HepG2 (cell line): ENCODE data around the gene RPS6KB2. TPM values are rescaled to one million over a fixed set of nuclear protein-coding genes. Genes with fewer than 3 reads are reported as not detected.

Source experiments
- BRD4 ChIP-seq: sonication (generic); formaldehyde crosslinking; IDR thresholded peaks from 2 replicates; pipeline ENCODE4 v1.4.0; 2020; ENCODE audit warnings: missing genetic modification reagents
- CBX2 ChIP-seq, 2 experiments: fragments of 200-600 bp in 1 of 2; sonication (generic); formaldehyde crosslinking in 1 of 2; IDR thresholded peaks; 2 replicates each; pipeline versions ENCODE4 v1.7.0 to v1.8.1; 2018 to 2022; ENCODE audit warnings: low read depth in 2 of 2, low read length in 1 of 2, mild to moderate bottlenecking in 1 of 2, missing genetic modification reagents in 1 of 2
- DMAP1 ChIP-seq: IDR thresholded peaks from 2 replicates; pipeline ENCODE4 v1.6.1; 2016
- E2F1 ChIP-seq: sonication (generic); formaldehyde crosslinking; IDR thresholded peaks from 2 replicates; pipeline ENCODE4 v1.5.0; 2020; ENCODE audit warnings: missing genetic modification reagents
- GTF3A ChIP-seq: sonication (generic); formaldehyde crosslinking; conservative IDR thresholded peaks from 2 replicates; pipeline ENCODE4 v1.4.0; 2020; ENCODE audit warnings: mild to moderate bottlenecking, missing genetic modification reagents
- KAT7 ChIP-seq: IDR thresholded peaks from 2 replicates; pipeline ENCODE4 v1.6.1; 2018; ENCODE audit warnings: borderline replicate concordance, missing compliant biosample characterization
- NPAS2 ChIP-seq: sonication (generic); formaldehyde crosslinking; IDR thresholded peaks from 2 replicates; pipeline ENCODE4 v1.8.0; 2022; ENCODE audit warnings: mild to moderate bottlenecking, missing genetic modification reagents, borderline replicate concordance
- SP140L ChIP-seq: sonication (generic); formaldehyde crosslinking; IDR thresholded peaks from 2 replicates; pipeline ENCODE4 v1.4.0; 2020; ENCODE audit warnings: missing genetic modification reagents, borderline replicate concordance
- XRCC5 ChIP-seq: fragments of 200-400 bp; formaldehyde crosslinking; optimal IDR thresholded peaks from 2 replicates; pipeline ENCODE3; 2017; ENCODE audit warnings: mild to moderate bottlenecking, low read length
- ZBTB38 ChIP-seq: sonication (generic); formaldehyde crosslinking; IDR thresholded peaks from 2 replicates; pipeline ENCODE4 v1.5.1; 2020; ENCODE audit warnings: mild to moderate bottlenecking, missing genetic modification reagents
- ZBTB43 ChIP-seq: sonication (generic); formaldehyde crosslinking; conservative IDR thresholded peaks from 2 replicates; pipeline ENCODE4 v1.4.0; 2020; ENCODE audit warnings: missing genetic modification reagents
- ZBTB8A ChIP-seq: sonication (generic); formaldehyde crosslinking; IDR thresholded peaks from 2 replicates; pipeline ENCODE4 v1.4.0; 2020; ENCODE audit warnings: mild to moderate bottlenecking, low read depth, missing genetic modification reagents, borderline replicate concordance
- ZHX1 ChIP-seq: sonication (generic); formaldehyde crosslinking; IDR thresholded peaks from 2 replicates; pipeline ENCODE4 v1.8.1; 2022; ENCODE audit warnings: low read depth, mild to moderate bottlenecking, missing genetic modification reagents
- ZNF10 ChIP-seq: sonication (generic); formaldehyde crosslinking; IDR thresholded peaks from 2 replicates; pipeline ENCODE4 v1.4.0; 2020; ENCODE audit warnings: mild to moderate bottlenecking, low read depth, missing genetic modification reagents, borderline replicate concordance
- ZNF17 ChIP-seq: sonication (generic); formaldehyde crosslinking; IDR thresholded peaks from 2 replicates; pipeline ENCODE4 v1.5.0; 2020; ENCODE audit warnings: mild to moderate bottlenecking, missing genetic modification reagents
- ZNF292 ChIP-seq: sonication (generic); formaldehyde crosslinking; IDR thresholded peaks from 2 replicates; pipeline ENCODE4 v1.8.1; 2022; ENCODE audit warnings: mild to moderate bottlenecking, low read depth, missing genetic modification reagents, borderline replicate concordance
- ZNF724P ChIP-seq: sonication (generic); formaldehyde crosslinking; IDR thresholded peaks from 2 replicates; pipeline ENCODE4 v1.8.0; 2022; ENCODE audit warnings: missing genetic modification reagents, borderline replicate concordance
- polyA plus RNA-seq, 8 experiments: library from polyadenylated mRNA; depleted of rRNA in 3 of 8; stranded (reverse) in 7 of 8; unstranded in 1 of 8; fragments of >200 nt; fragmentation: Illumina TruSeq in 4 of 8; extraction: Trizol in 4 of 8; gene quantifications; 2 replicates each; pipeline versions ENCODE4 v1.2.1 to v1.2.3, GENCODE V29; 2011 to 2016; ENCODE audit warnings: low read depth in 4 of 8, missing spikeins in 1 of 8, mixed read lengths in 1 of 8; ENCODE audit not compliant: insufficient read depth in 1 of 8
- total RNA-seq, 5 experiments: library from RNA; depleted of rRNA; stranded (reverse); fragments of >200 nt; fragmentation: Illumina TruSeq; extraction: Trizol; gene quantifications; 2 replicates each; pipeline ENCODE4 v1.2.3, GENCODE V29; 2016; ENCODE audit warnings: low read depth in 1 of 5
- TF ChIP-seq, protein P1 (sequence below): sonication (generic); formaldehyde crosslinking; IDR thresholded peaks from 2 replicates; pipeline ENCODE4 v1.8.1; 2023; ENCODE audit warnings: missing genetic modification reagents, mild to moderate bottlenecking, borderline replicate concordance
- TF ChIP-seq, protein P2 (sequence below): sonication (generic); formaldehyde crosslinking; IDR thresholded peaks from 2 replicates; pipeline ENCODE4 v1.8.1; 2023; ENCODE audit warnings: mild to moderate bottlenecking, moderate library complexity, missing genetic modification reagents
- TF ChIP-seq, protein P3 (sequence below): IDR thresholded peaks from 2 replicates; pipeline ENCODE4 v1.6.1; 2016; ENCODE audit warnings: control low read depth

The RPS6KB2 gene
- total and polyA plus RNA-seq, 2 of the 13 experiments (the other 11 are each of a cell fraction or from before 2014, with no cell fraction given), result 52.9 to 54.8 TPM

DNA sequence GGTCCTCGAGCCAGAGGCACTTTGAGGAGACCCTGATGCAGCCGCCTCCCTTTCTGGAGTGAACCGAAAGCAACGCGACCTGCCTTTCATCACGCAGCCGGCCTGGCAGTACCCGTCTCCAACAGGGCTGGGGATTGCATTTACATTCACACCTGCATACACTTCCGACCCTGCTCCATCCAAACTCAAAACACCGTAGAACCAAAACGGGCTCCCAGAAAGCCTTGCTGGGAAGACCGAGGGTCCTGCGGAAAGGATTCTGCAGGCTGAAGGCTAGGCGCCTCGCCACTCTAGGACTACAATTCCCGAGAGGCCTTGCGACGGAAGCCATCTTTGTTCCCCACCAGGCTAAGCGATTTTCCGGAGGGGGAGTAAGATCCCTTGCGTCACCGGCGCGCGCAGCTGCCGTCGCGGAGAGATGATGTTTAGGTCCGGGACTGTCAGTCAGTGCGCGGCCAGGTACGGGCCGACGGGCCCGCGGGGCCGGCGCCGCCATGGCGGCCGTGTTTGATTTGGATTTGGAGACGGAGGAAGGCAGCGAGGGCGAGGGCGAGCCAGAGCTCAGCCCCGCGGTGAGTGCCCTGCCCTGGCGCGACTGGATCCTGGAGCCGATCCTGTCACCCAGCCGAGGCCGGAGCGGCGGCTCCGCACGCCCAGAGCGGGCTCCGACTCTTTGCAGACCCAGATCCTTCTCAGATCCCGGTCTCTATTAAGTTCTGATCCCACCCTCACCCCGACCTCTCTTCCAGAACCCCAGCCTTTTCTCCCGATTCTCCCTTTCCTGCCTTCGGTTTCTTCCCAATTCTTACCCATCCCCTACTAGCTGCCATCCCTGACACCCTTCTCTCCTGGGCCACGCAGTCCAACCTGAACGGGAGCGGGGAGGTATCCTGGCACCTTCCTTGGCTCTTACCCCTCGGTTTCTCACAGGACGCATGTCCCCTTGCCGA lies at the start of gene RPS6KB2 (continued):
- TF ChIP-seq CBX2 (IDR thresholded peaks at IDR 0.05; ENCODE audit: low read depth, low read length), result no peak
- no peak for TF ChIP-seq CBX2 (CRISPR knock-in tag; IDR thresholded peaks at IDR 0.05; ENCODE audit: low read depth)
- no peak for TF ChIP-seq ZNF10
- TF ChIP-seq, protein P1, sequence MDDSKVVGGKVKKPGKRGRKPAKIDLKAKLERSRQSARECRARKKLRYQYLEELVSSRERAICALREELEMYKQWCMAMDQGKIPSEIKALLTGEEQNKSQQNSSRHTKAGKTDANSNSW (CRISPR knock-in tag), result no peak
- TF ChIP-seq SP140L (CRISPR knock-in tag), result no peak
- TF ChIP-seq, protein P2, sequence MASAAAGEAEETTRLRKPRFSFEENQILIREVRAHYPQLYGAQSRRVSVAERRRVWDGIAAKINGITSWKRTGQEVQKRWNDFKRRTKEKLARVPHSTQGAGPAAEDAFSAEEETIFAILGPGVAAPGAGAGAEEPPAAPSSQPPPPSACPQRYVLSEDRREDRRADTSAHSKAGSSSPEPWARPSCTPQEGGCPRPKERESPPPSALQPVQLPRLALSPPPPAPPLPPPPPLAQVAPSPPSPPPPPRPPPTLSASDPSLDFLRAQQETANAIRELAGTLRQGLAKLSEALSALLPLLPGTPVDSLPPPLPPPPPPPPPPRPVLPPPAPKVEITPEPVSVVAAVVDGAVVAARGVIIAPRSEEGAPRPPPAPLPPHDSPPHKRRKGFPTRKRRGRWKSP (CRISPR knock-in tag), result no peak
- no peak for TF ChIP-seq NPAS2 (CRISPR knock-in tag)
- no peak for TF ChIP-seq ZBTB38
- no peak; the same call in 1 of the 2 replicates for TF ChIP-seq ZNF292 (CRISPR knock-in tag)
- 0 out of 2 replicates have a peak, but pooled peaks have one; percentile 62 for TF ChIP-seq BRD4 (CRISPR knock-in tag)
- TF ChIP-seq, protein P3, sequence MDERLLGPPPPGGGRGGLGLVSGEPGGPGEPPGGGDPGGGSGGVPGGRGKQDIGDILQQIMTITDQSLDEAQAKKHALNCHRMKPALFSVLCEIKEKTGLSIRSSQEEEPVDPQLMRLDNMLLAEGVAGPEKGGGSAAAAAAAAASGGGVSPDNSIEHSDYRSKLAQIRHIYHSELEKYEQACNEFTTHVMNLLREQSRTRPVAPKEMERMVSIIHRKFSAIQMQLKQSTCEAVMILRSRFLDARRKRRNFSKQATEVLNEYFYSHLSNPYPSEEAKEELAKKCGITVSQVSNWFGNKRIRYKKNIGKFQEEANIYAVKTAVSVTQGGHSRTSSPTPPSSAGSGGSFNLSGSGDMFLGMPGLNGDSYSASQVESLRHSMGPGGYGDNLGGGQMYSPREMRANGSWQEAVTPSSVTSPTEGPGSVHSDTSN (CRISPR knock-in tag), result peak; percentile 79
- TF ChIP-seq GTF3A, result no peak
- TF ChIP-seq ZNF17, result no peak
- peak; percentile 78 for TF ChIP-seq E2F1 (CRISPR knock-in tag)
- TF ChIP-seq DMAP1 (CRISPR knock-in tag), result peak; percentile 58
- peak; percentile 56; the same call in 1 of the 2 replicates for TF ChIP-seq ZBTB43
- peak; percentile 87; the same call in 1 of the 2 replicates for TF ChIP-seq ZHX1 (CRISPR knock-in tag)
- peak; percentile 75 for TF ChIP-seq XRCC5
- no peak for TF ChIP-seq ZNF724P
- TF ChIP-seq KAT7 (CRISPR knock-in tag), result no peak
- no peak for TF ChIP-seq ZBTB8A (CRISPR knock-in tag)
